GM04504 (cell line): ENCODE measurements around the gene SUFU.
"Not testable (repeated sequence)": the region's sequence is repeated elsewhere in the genome, so short reads cannot be mapped to it uniquely, and the experiment has no call there.

ENCODE experiments used
- DNase-seq: peaks from one replicate; pipeline ENCODE4 v3.0.0-alpha.2; 2012; ENCODE audit warnings: low read depth

Gene SUFU

DNA sequence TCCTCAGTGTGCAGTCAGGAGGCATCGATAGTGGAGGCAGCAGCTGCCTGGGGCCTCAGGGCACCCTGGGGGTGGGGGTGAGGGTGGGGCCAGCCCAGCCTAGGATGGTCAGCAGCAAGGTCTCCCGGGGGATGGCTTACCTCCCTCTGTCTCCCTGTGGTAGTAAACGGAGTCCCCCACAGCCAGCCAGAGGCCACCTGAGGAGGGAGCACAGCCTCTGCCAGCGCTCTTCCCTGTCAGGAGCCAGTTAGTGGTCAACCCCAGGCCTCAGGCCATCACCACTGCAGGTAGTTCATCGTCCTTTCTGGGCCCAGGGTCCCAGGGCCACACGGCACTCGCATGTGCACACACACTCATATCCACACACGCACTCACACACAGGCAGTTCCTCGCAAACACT, 23.4 kb upstream of the SUFU start:
- DNase-seq = no peak

DNA sequence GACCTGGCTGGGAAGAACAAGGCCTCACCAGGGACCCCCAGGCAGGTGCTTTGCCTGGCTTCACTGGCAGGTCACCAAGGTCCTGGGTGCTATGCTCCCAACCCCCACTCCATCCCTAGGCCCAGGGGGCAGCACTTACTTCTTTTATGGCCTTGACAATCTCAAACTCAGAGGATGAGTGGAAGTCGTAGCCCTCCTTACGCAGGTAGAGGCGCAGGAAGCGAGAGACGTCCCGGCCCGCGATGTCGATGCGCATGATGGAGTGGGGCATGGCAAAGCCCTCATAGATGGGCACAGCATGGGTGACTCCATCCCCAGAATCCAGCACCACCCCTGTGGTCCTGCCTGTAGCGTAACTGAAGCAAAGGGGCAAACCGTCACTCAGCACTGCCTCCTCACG, 19.8 kb upstream of the SUFU start:
- no peak for DNase-seq

DNA sequence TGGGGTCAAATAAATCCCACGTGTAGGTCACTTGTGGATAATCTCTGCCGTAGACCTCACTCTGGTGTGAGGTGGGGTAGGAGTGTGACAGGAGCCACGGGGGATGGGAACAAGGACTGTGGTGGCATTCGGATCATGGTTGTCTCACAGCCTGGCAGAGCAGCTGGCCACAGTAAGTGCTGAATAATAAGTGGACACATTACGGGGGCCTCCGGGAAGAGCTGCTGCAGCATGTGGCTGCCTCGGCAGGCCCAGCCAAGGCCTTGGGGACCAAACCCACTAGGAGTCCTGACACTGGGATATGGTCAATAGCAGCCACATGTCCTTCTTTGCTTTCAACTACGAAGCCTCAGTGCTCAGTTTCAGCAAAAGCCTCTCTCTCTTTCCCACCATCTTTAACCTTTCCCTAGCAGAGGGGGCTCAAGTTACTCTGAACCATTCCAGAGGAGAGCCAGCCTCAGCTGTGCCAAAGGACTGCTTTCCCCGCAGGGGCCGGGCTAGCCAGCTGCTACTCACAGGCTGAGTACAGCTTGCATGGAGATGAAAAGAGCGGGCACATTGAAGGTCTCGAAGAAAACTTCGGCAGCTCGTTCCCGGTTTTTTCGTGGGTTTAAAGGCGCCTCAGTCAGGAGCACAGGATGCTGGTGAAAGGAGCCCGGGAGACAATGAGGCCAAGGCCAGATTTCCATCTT, 18.5 kb upstream of the SUFU start:
- DNase-seq = no peak

DNA sequence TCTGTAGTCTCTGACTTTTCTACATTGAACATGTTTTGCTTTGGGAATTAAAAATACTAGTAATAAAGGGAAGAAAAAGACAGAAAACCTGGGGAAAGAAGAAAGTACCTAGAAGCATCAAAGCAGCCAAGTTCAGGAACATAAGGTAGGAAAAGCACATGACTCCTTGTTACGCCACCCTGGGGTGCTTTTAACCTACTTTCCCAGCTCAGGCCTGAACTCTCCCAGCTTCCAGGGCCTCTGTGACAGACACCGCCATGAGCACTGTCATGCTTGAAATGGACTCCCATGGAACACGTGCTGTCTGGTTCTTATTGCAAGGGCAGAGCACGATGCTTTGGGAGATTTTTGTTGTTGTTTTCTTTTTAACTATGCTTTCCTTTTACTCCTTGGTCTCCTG, 12.6 kb upstream of the SUFU start:
- DNase-seq = no peak

DNA sequence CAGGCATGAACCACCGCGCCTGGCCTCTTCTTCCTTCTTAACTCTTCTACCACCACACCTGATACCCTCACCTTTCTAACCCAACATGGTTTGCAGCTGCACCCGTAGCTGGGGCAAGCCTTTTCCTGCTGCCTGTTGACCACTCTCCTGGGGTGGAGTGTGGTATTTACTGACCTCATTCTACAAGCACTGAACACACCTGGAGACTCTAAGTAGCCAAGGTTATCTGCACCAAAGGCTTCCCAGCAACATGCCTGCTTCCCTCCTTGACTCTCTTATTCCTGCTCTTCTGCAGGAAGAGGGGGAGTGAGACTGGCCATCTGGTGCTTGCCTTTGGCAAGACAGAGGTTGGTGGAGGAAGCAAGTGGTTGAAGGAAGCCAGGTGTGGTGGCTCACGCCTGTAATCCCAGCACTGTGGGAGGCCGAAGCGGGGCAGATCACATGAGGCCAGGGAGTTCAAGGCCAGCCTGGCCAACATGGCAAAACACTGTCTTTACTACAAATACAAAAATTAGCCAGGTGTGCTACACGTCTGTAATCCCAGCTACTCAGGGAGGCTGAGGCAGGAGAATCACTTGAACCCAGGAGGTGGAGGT, 11.3 kb upstream of the SUFU start:
- DNase-seq = no peak

DNA sequence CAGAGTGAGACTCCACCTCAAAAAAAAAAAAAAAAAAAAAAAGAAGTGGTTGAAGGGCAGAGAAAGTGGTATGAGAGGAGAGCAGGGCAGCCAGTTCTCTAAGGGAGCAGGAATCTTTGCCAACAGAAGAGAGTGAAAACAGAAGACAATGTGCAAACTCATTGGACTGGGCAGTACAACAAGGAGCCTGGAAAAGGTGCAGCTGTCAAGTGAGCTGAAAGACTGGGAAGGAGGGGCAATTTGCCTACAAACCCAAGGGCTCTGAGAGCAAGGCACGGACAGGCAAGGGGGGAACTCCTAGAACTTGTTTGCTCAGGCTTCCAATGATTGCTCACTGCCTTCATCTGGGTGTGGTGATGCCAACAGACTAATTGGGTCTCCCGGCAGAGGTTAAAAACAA, 10.8 kb upstream of the SUFU start:
- DNase-seq = no peak

DNA sequence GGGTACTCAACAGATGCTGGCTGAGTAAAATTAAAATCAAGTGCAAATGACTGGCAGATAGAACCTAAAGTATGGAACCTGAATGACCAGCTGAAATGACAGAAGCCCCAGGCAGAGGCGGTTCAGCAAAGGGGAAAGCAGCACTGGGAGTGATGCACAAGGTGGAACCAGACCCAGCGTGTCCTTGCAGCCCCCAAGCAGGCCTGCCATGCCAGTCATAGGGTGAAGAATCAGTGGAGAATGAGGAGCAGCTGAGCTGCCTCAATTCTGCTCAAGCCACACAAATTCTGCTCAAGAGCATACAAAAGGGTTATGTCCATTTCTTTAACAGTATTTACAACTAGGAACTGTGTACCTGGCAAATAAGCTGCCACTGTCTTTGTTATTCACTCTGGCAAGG, 10.0 kb upstream of the SUFU start:
- DNase-seq = no peak

DNA sequence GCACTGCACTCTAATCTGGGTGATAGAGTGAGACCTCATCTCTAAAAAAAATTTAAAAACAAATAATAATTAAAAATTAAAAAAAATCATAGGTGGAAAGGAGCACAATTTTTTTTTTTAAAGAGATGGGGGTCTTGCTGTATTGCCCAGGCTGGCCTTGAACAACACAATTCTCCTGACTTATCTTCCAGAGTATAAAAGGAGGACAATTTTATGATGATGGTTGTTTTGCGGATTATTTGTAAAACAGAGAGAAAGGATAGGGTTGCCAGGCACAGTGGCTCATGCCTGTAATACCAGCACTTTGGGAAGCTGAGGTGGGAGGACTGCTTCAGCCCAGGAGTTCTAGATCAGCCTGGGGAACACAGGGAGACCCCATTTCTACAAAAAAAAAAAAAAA, 6.2 kb upstream of the SUFU start:
- no peak for DNase-seq

DNA sequence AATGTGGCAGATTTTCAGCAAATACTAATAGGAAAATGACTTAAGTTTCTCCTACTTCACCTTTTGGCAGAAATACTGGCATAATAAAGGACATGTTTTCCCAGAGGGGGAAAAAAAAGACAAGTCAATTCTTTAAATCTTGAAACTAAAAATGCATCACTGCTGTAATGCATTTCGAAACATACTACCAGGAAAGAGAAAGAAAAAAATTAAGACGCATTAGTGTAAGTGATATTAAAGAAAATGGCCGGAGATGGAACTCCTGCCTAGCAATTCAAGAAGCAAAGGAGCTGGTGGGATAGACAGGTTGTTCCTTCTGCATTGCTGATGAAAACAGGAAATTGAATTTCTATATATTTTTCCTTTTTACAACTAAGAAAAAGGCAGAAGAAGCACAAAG, 4.4 kb upstream of the SUFU start:
- no peak for DNase-seq

DNA sequence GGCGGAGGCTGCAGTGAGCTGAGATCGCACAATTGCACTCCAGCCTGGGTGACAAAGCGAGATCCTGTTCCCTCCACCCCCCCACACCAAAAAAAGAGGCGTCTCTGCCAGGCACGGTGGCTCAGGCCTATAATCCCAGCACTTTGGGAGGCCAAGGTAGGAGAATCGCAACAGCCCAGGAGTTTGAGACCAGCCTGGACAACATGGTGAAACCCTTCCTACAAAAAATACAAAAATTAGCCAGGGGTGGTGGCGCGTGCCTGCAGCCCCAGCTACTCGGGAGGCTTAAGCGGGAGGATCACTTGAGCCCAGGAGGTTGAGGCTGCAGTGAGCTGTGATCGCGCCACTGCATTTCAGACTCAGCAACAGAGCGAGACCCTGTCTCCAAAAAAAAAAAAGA, 3.1 kb upstream of the SUFU start:
- not testable (repeated sequence) for DNase-seq

DNA sequence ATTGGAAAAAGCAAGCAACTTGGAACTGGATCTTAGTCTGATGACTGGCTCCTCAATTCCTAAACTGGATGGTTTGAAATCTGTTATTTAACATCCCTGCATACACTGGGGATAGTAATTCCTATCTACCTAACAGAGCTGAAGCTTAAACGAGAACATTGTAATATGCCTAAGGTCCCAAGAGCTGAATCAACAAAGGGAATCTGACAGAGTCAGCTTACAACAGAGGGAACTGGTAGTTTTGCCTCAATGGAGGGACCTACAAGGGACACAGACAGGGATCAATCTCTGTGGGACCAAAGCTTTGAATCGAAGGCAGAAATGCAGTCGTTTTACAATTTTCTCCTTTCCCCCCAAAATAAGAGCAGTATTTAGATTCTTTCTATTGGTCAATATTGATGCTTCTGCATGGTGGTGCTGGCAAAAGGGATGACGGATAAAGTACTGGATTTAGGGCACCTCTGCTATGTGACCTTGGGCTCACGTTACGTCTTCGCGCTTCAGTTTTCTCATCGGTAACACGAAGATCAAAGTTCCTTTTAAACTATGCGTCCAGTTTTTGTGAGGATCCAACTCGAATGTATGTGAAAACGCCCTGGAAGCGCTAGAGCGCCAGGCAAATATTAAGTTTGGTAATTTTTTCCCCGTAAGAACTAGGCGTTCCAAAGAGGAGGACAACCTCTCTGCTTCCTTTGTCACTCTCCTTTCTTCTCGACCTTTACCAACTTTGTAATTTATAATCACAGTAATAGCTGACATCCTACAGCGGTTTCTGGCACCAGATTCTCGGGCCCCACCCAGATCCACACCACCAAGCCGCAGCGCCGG, 2.4 kb upstream of the SUFU start:
- DNase-seq = no peak

DNA sequence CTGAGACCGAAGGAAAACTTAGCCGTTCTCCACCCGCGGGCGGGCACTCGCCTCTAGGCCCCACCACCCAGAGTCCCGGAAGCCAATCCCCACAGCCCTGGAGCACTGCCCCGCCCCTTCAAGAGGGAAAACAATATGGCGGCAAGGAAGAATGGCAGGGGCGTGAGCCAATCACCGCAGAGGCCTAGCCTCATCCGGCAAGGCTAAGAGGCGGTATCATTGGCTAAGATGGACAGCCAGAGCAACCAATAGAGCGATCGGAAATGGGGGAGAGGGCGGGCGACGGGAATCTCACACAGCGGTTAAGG, 1.8 kb upstream of the SUFU start:
- DNase-seq = peak; percentile 99

DNA sequence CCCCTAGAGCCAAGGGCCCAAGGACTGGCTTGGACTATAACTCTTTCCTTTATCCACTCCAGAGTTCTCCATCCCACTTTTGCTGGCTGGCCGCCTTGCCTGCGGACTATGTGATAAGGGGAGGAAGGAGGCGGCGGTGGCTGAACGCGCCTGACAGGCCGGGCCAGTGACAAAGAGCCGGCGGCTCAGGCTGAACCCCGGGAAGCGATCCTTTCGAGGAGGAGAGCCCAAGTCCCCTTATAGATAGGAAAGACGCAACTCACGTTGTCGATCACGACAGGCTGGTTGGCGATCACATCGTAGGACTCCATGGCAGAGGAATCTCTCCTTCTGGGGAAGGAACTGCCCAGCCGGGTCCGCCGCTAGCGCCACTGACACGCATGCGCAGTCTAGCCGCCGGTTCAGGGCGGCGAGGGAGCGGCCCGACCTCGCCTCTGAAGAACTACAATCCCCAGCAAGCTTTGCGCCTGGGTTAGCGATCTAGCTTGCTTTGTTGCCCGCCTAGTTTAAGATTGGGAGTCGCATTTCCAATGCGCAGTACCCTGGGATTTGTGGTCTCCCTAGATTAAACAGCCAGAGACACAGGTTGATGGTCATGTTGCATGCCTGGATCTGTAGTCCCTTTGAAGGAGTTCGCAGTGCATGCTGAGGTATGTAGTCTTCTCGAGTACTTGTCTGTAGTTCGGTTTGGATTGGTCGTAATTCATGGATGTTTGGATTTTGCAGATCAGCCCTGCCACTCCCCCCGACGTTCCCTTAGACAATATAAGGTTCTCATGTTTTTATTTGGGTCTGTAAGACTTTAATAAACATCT, 1.2 kb upstream of the SUFU start, which contains the start of gene ACTR1A:
ACTR1A (minus strand) TSS at position 376 of the 815 bp plus-strand sequence; CDS start at position 311, 65 bp downstream.
- DNase-seq = peak; percentile 99

DNA sequence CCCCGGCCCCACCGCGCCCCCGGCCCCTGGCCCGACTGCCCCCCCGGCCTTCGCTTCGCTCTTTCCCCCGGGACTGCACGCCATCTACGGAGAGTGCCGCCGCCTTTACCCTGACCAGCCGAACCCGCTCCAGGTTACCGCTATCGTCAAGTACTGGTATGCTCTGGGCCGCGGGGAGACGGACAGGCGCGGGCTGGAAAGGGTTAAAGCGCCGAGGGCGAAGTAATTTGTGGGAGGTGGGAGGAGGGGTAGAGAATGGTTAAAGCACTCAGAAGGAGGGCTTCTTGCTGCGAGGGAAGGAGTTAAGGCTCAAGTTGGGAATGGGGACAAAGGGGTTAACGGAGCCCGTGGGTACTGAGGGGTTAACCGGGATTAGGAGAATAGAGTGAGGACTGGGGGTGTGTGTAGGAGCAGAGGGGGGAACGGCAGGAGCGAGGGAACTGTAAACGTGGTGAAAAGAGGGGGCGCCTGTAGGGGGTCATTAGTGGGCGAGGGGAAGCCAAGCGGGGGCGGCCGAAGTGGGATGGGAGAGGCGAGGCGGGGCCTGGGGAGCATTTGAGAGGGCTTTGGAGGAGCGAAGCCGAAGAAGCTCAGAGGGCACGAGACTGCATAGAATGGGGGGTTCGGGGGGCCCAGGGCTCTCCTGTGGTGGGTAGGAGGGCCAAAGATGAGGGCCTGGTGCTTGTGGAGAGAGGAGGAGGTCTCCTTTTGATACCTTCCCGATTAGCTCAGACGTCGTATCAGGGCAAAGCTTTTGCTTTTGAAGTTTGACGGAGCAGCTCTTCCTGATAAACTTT, 605 bp downstream of the SUFU start:
- DNase-seq = no peak

DNA sequence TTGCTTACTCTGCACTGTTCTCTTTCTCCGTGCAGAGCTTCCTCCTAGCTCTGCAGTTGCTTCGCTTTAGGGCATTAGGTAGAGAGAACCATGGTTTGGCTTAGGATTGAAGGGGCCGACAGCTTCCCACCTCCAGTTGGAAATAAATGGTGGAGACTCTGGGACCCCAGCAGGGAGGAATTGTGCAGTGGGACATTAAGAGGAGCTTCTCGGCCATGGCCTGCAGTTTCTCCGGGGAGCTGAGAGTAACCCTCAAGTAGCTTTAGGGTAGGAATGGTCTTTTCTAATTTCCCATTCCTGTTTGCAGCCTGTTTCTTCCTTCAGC, 1.2 kb downstream of the SUFU start:
- DNase-seq = no peak

DNA sequence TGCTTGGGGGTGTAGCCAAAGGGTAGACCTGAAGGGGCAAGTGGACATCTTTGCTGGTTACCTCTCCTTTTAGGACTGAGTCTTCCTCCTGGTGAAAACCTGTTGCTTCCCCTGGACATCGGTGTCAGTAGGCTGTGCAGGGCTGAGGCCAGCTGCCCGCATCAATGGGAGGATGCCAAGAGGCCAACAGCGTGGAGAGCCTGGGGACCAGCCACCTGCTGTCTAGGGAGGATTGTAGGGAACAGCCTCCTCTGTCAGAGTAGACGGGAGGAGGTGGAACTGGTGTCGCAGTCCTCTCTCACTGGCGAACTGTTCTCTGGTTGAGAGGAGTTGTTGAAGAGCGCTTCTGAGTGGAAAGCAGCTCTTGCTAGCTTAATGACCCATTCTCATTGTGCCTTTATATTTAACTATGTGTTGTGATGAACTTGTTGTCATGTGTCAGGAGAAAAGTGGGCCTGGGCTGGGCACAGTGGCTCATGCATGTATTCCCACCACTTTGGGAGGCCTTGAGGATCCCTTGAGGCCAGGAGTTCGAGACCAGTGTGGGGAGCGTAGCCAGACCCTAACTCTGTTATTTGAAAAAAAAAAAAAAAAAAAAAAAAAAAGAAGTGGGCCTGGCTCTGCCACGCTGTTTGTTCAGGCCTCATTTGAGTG, 1.8 kb downstream of the SUFU start:
- DNase-seq = no peak

DNA sequence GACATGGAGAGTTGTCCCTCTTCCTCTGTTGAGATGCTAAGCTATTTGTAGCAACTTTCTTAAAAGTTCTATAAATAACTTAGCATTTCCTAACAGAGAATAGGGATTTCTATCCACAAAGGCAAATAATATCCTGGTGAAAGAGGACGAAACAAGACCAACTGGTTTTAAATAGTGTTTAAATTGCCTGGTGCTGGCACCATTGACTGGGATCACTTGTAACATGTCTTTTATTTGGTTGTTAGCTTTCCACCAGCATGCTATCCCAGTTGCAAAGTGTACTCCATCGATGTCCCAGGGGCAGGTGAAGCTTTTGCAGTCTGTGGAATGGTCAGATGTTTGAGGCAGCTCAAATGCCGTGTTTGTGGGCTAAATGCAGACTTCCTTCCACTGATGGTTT, 3.7 kb downstream of the SUFU start:
- DNase-seq = no peak

DNA sequence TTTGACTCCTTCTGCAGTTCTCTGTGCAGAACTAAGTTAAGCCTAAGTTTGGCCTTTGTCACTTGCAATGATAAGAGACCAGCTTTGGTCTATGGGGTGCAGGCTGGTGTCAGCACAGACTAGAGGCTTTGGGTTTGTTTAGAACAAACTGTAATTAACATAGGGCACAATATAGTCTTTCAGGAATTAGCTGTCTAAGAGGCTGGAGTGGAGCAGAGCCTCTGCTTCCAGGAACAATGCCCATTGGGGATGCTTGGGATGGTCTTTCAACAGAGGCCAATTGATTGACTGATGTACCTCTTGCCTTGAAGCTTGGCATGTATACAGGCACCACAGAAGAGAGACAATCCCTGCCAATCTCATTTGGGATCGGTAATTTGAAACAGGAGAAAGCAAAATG, 4.7 kb downstream of the SUFU start:
- no peak for DNase-seq

DNA sequence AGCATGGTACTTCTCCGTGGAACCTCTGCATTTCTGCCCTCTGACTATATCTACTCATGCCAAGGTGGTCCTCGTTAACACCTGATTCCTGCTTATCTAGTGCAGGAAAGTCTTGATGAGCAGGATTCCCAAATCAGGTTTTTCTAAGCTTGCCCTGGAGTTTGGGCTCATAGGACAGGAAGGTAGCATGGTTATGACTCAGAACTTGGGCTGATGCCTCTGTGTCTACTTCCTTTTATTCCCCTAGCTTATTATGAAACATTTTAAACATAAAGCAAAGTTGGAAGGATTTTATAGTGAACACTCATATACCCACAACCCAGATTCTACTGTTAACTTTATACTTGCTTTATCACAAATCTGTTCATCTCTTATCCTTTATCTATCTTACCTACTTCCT, 5.6 kb downstream of the SUFU start:
- peak; percentile 42 for DNase-seq

DNA sequence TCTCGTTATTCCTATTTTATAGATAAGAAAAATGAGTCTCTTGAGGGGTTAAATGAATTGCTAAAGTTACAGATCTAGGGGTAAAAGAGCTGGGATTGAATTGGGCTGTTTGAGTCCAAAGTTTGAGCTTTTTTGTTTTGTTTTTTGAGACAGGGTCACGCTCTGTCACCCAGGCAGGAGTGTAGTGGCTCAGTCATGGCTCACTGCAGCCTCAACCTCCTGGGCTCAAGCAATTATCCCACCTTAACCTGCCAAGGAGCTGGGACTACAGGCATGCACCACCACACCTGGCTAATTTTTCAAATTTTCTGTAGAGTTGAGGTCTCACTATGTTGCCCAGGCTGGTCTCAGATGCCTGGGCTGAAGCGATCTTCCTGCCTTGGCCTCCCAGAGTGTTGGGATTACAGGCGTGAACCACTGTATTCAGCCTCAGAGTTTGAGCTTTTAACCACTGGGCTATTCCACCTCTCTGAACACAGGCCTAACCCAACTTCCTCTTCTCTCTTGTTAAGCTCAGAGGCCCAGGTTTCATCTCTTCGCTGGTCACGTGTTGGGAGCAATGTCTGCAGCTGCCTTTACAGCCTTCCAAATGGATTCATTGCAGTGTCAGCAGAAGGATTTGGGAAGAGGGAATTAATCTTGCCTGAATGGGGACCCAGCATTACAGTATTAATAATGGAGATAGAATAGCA, 8.0 kb downstream of the SUFU start:
- no peak for DNase-seq
